ENCODE results near the gene VTN.

The VTN gene

DNA sequence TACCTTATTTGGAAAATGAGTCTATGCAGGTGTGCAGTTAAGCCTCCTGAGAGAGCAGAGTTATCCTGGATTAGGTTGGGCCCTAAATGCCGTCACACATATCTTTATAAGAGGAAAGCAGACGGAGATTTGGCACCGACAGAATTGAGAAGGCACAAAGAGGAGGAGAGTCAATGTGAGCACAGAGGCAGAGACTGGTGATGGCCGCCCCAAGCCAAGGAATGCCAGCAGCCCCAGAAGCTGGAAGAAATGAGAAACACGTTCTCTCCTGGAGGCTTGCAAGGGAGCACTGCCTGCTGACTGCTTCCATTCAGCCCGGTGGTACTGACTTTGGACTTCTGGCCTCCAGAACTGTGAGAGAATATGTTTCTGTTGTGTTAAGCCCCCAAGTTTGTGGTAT, 32.7 kb upstream of the VTN start:
- H3K4me3 ChIP-seq (ENCODE audit: low read depth, low read length): no peak overlapping the region
- no peak for DNase-seq (ENCODE audit: low read depth)

DNA sequence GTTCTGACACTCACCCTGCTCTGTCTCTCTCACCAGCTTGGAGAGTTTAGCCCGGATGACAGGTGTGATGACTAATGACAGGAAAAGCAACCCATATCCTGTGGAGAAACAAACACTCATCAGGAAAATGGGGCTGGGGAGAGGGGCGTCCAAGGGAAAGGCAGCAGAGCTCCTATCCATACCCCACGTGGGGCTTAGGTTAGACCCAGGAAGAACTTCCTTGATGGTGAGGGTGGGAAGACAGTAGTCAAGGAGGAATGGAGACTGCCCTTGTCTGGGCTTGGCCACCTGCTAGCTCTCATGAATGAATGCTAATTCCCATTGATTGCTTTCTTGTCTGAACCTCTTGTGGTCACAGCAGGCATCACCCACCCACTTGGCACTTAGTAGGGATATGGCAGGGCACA, 32.1 kb upstream of the VTN start:
- no peak for DNase-seq (ENCODE audit: low read depth)
- H3K4me3 ChIP-seq (ENCODE audit: low read depth, low read length): no peak overlapping the region
- TF ChIP-seq, protein P1, sequence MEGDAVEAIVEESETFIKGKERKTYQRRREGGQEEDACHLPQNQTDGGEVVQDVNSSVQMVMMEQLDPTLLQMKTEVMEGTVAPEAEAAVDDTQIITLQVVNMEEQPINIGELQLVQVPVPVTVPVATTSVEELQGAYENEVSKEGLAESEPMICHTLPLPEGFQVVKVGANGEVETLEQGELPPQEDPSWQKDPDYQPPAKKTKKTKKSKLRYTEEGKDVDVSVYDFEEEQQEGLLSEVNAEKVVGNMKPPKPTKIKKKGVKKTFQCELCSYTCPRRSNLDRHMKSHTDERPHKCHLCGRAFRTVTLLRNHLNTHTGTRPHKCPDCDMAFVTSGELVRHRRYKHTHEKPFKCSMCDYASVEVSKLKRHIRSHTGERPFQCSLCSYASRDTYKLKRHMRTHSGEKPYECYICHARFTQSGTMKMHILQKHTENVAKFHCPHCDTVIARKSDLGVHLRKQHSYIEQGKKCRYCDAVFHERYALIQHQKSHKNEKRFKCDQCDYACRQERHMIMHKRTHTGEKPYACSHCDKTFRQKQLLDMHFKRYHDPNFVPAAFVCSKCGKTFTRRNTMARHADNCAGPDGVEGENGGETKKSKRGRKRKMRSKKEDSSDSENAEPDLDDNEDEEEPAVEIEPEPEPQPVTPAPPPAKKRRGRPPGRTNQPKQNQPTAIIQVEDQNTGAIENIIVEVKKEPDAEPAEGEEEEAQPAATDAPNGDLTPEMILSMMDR (conservative IDR thresholded peaks at IDR 0.05; ENCODE audit: low read depth, low read length): no peak

More for the DNA sequence above, 32.7 kb upstream of the VTN start:
- TF ChIP-seq, protein P1 (conservative IDR thresholded peaks at IDR 0.05; ENCODE audit: low read depth, low read length): no peak

DNA sequence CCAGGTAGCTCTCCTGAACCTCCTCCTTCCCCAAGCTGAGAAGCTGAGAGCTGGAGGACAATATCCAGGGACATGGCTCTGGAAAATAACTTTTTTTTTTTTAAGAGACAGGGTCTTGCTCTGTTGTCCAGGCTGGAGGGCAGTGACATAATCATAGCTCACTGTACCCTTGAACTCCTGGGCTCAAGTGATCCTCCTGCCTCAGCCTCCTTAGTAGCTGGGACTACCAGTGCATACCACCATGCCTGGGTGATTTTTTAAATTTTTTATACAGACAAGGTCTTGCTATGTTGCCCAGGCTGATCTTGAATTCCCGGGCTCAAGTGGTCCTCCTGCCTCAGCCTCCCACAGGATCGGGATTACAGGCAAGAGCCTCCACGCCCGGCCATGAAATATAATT, 29.7 kb upstream of the VTN start:
- H3K4me3 ChIP-seq (ENCODE audit: low read depth, low read length): no peak overlapping the region
- TF ChIP-seq, protein P1 (conservative IDR thresholded peaks at IDR 0.05; ENCODE audit: low read depth, low read length): no peak
- no peak for DNase-seq (ENCODE audit: low read depth)

DNA sequence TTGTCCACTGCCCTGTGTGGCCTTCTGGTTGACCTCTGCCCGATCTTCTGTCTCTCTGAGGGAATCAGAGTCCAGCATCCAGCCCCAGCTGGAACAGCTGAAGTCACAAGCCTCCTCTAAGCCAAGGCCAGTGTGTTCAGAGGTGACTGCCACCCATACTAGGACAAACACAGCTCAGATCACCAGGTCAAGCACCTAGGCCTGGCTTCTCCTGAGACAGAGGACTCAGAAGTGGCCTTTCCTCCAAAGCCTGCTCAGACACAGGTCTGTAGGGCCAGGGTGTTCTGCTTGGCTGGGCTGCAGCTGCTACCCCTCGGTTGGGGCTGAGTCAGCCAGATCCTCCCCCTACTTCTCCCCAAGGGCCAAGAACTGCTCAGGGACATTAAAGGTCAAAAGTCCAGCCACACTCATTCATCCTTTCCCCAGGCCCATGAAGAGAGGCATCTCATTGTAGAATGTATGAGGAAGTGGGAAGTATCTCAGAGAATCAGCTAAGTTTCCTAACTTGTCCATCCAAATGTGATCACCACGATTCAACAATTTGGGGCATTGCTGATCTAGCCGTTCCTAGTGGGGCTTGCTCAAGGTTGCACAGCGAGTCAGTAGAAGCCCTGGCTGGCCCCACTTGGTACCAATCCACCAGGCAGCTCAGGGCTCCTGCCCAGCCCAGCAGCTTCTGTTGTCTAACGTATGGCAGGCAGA, 28.3 kb upstream of the VTN start:
- H3K4me3 ChIP-seq (ENCODE audit: low read depth, low read length): no peak overlapping the region
- TF ChIP-seq, protein P1 (conservative IDR thresholded peaks at IDR 0.05; ENCODE audit: low read depth, low read length): no peak
- no peak for DNase-seq (ENCODE audit: low read depth)

DNA sequence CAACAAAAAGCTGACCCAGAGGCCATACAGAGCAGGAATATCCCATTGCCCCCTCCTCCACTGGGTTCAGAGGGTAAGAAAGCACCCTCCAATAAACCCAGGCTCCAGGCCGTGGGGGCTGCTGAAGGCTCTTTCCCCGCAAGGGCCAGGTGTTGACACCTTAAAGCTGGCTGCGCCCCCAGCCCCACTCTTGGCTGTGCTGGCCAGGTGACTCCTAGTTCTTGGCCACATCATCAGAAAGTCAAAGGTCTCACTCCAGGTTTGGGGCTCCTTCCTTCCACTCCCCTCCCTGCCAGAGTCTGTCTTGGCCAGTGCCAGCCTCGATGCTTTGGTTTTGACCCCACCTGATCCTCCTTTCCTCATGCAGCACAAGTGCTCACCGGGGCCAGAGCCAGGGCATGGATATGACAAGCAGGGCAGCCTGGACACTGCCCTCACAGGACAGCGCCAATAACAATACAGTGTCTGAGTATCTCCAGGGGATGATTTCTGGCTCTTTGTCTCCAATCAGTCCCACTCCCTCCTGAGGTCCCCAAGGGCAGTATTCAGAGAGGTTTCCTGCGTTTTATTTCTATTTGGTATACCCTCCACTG, 27.7 kb upstream of the VTN start:
- TF ChIP-seq, protein P1 (conservative IDR thresholded peaks at IDR 0.05; ENCODE audit: low read depth, low read length): no peak

DNA sequence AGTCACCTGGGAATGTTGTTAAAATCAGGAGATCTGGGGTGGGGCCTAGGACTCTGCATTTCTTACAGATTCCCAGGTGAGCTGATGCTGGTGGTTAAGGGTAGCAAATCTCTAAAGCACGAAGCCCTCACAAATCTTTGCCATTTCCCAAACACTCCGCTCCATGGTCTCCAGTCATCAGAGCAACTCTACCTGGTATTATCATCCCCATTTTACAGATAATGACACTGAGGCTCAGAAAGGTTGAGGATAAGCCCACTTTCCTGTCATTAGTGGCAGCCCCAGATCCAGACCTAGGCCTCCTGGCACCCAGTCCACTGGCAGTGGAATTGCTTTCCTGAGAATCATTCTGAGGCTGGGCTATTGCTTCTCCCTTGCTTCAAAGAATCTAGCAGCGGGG, 27.2 kb upstream of the VTN start:
- TF ChIP-seq, protein P1 (conservative IDR thresholded peaks at IDR 0.05; ENCODE audit: low read depth, low read length): no peak
- no peak for DNase-seq (ENCODE audit: low read depth)
- H3K4me3 ChIP-seq (ENCODE audit: low read depth, low read length): no peak overlapping the region

More for the DNA sequence above, 27.7 kb upstream of the VTN start:
- H3K4me3 ChIP-seq (ENCODE audit: low read depth, low read length): no peak overlapping the region
- DNase-seq (ENCODE audit: low read depth): no peak
